Activated CD8-positive, alpha-beta memory T cell treated with anti-CD3 and anti-CD28 coated beads for 4 hours (primary cell): ENCODE measurements around the gene RPL12.

ENCODE experiments used
- DNase-seq, 2 donors: peaks; one replicate each; pipeline ENCODE4 v3.0.0-alpha.2; 2020; ENCODE audit warnings: low read depth in 2 of 2

RPL12 gene

GRCh38 chr9:127450830-127451607, at the start of gene RPL12, which contains the start of gene LRSAM1:
Gene RPL12 (minus strand): TSS chr9:127451406. CDS start chr9:127451317, 89 bp downstream.
Gene LRSAM1 (plus strand): TSS chr9:127451510. CDS start chr9:127454528, 3,018 bp downstream.
- peak; percentile 95 to 97 for DNase-seq

- no peak for DNase-seq
Measured at GRCh38 chr9:127500862-127501261, 49.7 kb upstream of the RPL12 start.

GRCh38 chr9:127500399-127500798, 49.2 kb upstream of the RPL12 start:
- no peak for DNase-seq

- no peak for DNase-seq
Measured at GRCh38 chr9:127498298-127498697, 47.1 kb upstream of the RPL12 start.

- DNase-seq, result no peak
Measured at GRCh38 chr9:127497656-127498290, 46.6 kb upstream of the RPL12 start.

GRCh38 chr9:127496974-127497373, 45.8 kb upstream of the RPL12 start:
- no peak for DNase-seq

- DNase-seq, result no peak
Measured at GRCh38 chr9:127495884-127496555, 44.8 kb upstream of the RPL12 start.

GRCh38 chr9:127494304-127494702, 43.1 kb upstream of the RPL12 start:
- no peak for DNase-seq

GRCh38 chr9:127493592-127494303, 42.5 kb upstream of the RPL12 start:
- no peak for DNase-seq

GRCh38 chr9:127492616-127493015, 41.4 kb upstream of the RPL12 start:
- no peak for DNase-seq

GRCh38 chr9:127491516-127491915, 40.3 kb upstream of the RPL12 start:
- no peak for DNase-seq

GRCh38 chr9:127490535-127491230, 39.5 kb upstream of the RPL12 start:
- no peak for DNase-seq

- DNase-seq, result no peak
Measured at GRCh38 chr9:127489471-127490115, 38.4 kb upstream of the RPL12 start.

- no peak for DNase-seq
Measured at GRCh38 chr9:127488946-127489345, 37.7 kb upstream of the RPL12 start.

- no peak for DNase-seq
Measured at GRCh38 chr9:127485995-127486394, 34.8 kb upstream of the RPL12 start.

GRCh38 chr9:127482662-127483061, 31.5 kb upstream of the RPL12 start:
- no peak for DNase-seq

GRCh38 chr9:127479507-127480081, 28.4 kb upstream of the RPL12 start:
- DNase-seq, result no peak

- DNase-seq, result no peak
Measured at GRCh38 chr9:127474592-127474991, 23.4 kb upstream of the RPL12 start.

- DNase-seq, result no peak
Measured at GRCh38 chr9:127473932-127474331, 22.7 kb upstream of the RPL12 start.

GRCh38 chr9:127473501-127473900, 22.3 kb upstream of the RPL12 start:
- DNase-seq, result no peak

- DNase-seq, result no peak
Measured at GRCh38 chr9:127470662-127471061, 19.5 kb upstream of the RPL12 start.
